HEK293T (cell line): ENCODE results near the gene TIAM1.

Experiments
- ARNT ChIP-seq: fragments of 450-650 bp; IDR thresholded peaks from 2 replicates; pipeline ENCODE4 v1.6.1; 2017; ENCODE audit warnings: mild to moderate bottlenecking
- BHLHE40 ChIP-seq: fragments of 450-650 bp; IDR thresholded peaks from 2 replicates; pipeline ENCODE4 v1.6.1; 2016; ENCODE audit warnings: mild to moderate bottlenecking, moderate library complexity, borderline replicate concordance
- CTBP1 ChIP-seq: fragments of 450-650 bp; IDR thresholded peaks from 2 replicates; pipeline ENCODE4 v1.6.1; 2016; ENCODE audit warnings: borderline replicate concordance
- ELF4 ChIP-seq: fragments of 450-650 bp; IDR thresholded peaks from 2 replicates; pipeline ENCODE4 v1.6.1; 2017; ENCODE audit warnings: antibody characterized with exemption
- FOXA1 ChIP-seq: fragments of 450-650 bp; IDR thresholded peaks from 2 replicates; pipeline ENCODE4 v1.6.1; 2016; ENCODE audit warnings: mild to moderate bottlenecking
- FOXK2 ChIP-seq: fragments of 450-650 bp; IDR thresholded peaks from 2 replicates; pipeline ENCODE4 v1.6.1; 2016; ENCODE audit warnings: mild to moderate bottlenecking
- FOXM1 ChIP-seq: fragments of 450-650 bp; IDR thresholded peaks from 2 replicates; pipeline ENCODE4 v1.6.1; 2017; ENCODE audit warnings: mild to moderate bottlenecking, borderline replicate concordance
- HDGF ChIP-seq: fragments of 450-650 bp; IDR thresholded peaks from 2 replicates; pipeline ENCODE4 v1.6.1; 2017; ENCODE audit warnings: antibody characterized with exemption, borderline replicate concordance
- PKNOX1 ChIP-seq: fragments of 450-650 bp; IDR thresholded peaks from 2 replicates; pipeline ENCODE4 v1.6.1; 2016
- SP1 ChIP-seq: fragments of 450-650 bp; IDR thresholded peaks from 2 replicates; pipeline ENCODE4 v1.6.1; 2017
- SUZ12 ChIP-seq: fragments of 450-650 bp; IDR thresholded peaks from 2 replicates; pipeline ENCODE4 v1.6.1; 2016; ENCODE audit warnings: mild to moderate bottlenecking
- TARDBP ChIP-seq: fragments of 450-650 bp; IDR thresholded peaks from 2 replicates; pipeline ENCODE4 v1.6.1; 2016
- ZNF384 ChIP-seq: fragments of 450-650 bp; IDR thresholded peaks from 2 replicates; pipeline ENCODE4 v1.6.1; 2016

DNA sequence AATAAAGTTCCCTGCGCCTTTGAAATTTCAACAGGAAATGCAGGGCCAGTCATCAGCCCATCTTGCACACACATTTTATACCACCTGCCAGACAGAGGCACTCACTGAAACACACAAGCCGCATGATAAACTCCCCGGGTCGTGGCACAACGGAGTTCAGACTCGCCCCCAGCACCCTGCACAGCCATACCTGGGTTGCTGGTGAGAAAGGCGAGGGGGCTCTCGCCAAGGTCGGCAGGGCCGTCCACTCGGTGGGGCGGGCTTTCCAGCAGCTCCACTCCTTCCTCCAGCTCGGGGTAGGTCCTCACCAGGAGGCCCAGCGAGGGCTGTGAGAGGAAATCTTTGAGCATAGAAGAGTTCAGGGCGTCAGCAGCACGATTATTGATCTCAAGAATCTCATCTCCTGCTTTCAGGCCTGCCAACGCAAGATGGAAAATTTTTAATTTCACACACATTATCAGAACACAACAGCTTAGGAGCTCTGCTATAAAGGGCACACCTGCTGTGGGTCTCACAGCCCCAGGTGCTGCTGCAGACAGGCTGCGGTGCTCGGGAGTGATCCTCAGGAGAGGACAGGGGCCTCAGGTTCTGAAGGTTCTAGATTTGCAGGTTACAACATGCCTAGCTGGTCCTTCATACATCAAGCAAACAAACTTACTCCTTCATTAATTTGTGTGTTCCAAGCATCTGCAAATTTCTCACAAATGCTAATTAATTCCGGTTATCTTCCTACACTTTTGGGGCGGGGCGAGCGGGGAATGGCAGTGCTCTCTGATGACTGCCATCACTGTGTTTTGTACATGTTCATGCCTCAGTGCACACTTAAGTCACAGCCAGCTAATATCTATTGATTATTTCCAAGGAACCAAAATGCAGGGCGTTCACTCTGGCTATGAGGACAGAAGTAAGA, 161.6 kb downstream of the TIAM1 start:
- TF ChIP-seq HDGF (no peak), ARNT (no peak), CTBP1 (no peak), SP1 (no peak), FOXM1 (no peak), PKNOX1 (no peak), TARDBP (no peak), ELF4 (no peak), FOXA1 (no peak), BHLHE40 (no peak), FOXK2 (no peak), ZNF384 (no peak), SUZ12 (no peak)
